RKO (cell line): ENCODE results near the gene PIGQ.

Experiments used
- DNase-seq: peaks from one replicate; pipeline ENCODE4 v3.0.0-alpha.2; 2016; ENCODE audit warnings: low spot score

Gene PIGQ

GRCh38 chr16:555528-556473 lies 14.0 kb upstream of the PIGQ start:
- DNase-seq: peak; percentile 25

GRCh38 chr16:556474-557173 lies 13.1 kb upstream of the PIGQ start:
- no peak for DNase-seq

GRCh38 chr16:557463-558297 lies 12.1 kb upstream of the PIGQ start:
- DNase-seq: no peak

GRCh38 chr16:558298-559020 lies 11.3 kb upstream of the PIGQ start:
- DNase-seq: no peak

DNA sequence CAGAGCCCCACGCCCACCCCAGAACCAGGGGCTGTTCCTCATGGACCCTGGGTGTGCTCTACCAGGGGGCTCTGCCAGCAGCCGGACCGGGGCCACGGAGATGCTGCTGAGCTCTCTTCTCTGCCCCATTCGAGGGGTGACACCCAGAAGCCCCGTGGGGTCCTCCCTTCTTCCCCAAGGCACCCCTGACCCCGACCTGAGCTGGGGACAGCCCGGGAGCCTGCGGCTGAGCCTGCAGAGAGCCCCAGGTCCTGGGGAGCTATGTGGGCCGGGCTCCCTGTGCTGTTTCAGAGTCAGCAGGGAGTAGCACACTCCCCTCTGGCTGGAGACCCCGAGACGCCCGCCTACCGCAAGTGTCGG lies 10.8 kb upstream of the PIGQ start:
- no peak for DNase-seq

- DNase-seq: no peak
Measured at GRCh38 chr16:559411-560203, 10.2 kb upstream of the PIGQ start.

DNA sequence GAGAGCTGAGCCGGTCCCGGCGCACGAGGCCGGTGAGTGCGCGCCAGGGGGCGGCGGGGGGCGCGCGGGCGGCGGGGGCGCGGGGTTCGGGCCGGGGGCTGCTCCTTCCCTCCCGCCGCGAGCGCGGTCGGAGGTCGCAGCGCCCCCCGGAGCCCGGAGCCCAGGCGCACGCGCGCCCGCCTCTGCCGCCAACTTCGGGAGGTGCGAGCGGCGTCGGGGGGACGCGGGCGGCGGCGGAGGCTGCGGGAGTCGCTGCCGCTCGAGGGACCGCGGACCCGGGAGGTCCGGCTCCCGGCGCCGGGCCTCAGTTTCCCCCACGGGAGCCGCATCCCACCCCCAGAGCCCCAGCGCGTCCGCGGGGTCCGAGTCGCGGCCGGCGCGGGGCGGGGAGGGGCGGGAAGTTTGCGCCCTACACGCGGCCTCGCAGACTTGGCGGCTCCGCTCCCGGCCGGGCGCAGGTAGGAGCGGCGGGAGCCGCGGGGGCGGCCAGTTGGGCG lies 9.5 kb upstream of the PIGQ start, which contains the start of gene PRR35:
Gene PRR35 (plus strand): TSS at position 191 of the 497 bp plus-strand sequence. CDS start 2,901 bp downstream, outside the sequence.
- DNase-seq: no peak

- no peak for DNase-seq
Measured at GRCh38 chr16:560701-561412, 8.9 kb upstream of the PIGQ start.

GRCh38 chr16:561413-561794 lies 8.4 kb upstream of the PIGQ start:
- DNase-seq: no peak

DNA sequence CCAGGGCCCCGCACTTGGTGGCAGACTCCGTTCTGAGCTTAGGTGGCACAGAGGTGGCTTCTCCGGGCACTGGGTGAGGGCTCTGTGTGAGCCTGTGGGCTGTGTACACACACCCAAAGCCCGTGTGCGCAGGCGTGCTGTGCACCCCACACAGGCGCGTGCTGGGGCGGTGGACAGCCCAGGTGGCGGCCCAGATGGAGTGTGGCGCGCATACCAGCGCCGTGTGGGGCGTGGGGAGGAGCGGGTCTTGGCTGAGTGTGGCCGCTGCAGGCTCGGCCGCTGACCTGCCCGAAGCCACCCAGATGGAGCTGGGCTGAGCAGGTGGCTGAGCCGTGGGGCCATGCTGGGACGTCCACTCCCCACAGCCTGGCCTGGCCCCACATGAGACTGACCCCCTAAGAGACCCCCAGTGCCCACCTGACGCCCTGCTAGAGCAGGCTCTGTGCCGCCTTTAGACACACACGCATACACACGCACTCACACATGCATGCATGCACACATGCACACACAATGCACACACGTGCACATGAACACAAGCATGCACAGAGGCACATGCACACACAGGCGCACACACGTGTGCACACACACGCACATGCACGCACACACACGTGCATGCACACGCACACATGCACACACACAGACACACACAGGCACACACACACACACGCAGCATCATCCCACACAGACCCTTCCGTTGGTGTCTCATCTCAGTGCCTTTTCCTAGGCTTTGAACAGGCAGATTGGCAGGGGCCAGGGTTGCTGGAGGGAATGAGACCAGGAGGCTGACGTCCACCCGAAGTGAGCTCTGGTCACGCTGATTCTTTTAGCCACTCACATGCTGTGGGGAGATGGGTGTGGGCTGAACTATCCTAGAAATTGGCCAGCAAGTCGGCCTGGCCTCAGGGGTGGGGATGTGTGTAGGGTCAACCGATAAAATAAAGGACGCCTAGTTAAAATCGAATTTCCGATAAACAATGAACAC lies 7.5 kb upstream of the PIGQ start:
- DNase-seq: no peak

DNA sequence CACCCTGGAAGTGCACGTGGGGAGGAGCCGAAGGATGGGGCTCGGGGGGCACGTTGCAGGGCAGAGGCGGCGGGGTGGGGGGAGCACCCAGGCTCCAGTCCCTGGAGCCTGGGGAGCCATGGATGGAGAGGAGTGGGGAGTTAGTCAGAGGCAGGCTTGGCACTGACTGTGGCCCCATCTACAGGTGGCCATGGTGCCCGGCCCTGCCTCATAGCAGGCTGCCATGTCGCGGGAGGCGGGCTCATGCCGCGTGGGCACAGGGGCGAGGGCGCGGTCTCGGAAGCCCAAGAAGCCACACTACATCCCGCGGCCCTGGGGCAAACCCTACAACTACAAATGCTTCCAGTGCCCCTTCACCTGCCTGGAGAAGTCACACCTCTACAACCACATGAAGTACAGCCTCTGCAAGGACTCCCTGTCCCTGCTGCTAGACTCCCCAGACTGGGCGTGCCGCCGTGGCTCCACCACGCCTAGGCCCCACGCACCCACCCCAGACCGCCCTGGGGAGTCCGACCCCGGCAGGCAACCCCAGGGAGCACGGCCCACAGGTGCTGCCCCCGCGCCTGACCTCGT lies 6.6 kb upstream of the PIGQ start:
- DNase-seq: no peak

GRCh38 chr16:564690-565418 lies 4.9 kb upstream of the PIGQ start:
- DNase-seq: no peak

- no peak for DNase-seq
Measured at GRCh38 chr16:565419-566330, 4.1 kb upstream of the PIGQ start.

DNA sequence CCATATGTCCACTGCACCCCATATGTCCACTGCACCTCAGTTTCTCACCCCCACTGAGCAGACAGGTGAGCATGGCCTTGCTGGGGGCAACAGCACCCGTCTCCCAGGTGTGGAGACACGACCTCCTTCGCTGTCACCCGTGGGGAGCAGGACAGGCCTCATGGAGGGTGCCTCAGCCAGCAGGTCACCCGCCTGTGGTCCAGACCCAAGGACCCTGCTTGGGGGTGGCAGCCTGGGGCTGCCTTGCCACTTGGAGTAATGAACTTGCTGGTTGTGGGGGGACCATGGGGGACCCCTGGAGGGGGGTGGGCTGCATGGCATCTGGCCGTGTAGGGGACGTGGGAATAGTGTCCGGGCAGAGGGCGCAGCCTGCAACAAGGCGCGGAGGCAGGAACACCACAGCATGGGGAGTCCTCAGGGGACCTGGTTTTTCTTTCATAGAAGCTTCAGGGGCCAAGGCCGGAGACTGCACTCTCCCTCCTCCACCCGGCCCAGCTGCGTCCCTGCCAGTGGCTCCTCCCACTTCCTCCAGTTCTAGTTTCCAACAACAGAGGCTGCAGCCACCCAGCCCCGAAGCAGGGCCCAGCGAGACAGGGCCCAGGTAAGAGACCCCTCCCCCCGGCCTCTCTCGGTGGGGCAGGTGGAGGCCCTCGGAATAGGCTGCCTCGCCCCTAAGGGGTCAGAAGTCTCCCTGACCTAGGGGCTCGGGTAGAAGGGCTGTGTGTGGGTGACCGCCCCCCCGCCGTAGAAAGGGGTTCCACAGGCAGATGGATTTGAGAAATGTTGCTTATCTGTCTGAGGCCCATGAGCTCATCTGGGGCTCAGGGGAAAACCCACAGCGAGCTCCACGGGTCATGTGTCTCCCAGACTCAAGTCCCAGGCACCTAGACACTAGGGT lies 3.0 kb upstream of the PIGQ start, which contains the start of gene NHLRC4:
Gene NHLRC4 (plus strand): TSS at position 531 of the 898 bp plus-strand sequence. CDS start 1,043 bp downstream, outside the sequence.
- no peak for DNase-seq
